HFFc6 (cell line): ENCODE measurements around the gene TOMM5. TPM values are rescaled to one million over a fixed set of nuclear protein-coding genes. Genes with fewer than 3 reads are reported as not detected.

Source experiments
- DNase-seq: peaks from one replicate; pipeline ENCODE4 v3.0.0-alpha.2; 2018
- H3K27ac Mint-ChIP-seq: 2 replicates; pipeline ENCODE4 v1.8.0; 2020; ENCODE audit warnings: mild to moderate bottlenecking, mixed read lengths
- H3K27me3 Mint-ChIP-seq: 2 replicates; pipeline ENCODE4 v1.8.0; 2021; ENCODE audit warnings: mild to moderate bottlenecking, moderate library complexity, mixed read lengths; ENCODE audit not compliant: insufficient read depth
- H3K36me3 Mint-ChIP-seq: 2 replicates; pipeline ENCODE4 v1.8.0; 2021; ENCODE audit warnings: low read depth, mixed read lengths
- H3K4me1 Mint-ChIP-seq: 2 replicates; pipeline ENCODE4 v1.8.0; 2020; ENCODE audit warnings: low read depth, mixed read lengths
- H3K4me3 Mint-ChIP-seq: 2 replicates; pipeline ENCODE4 v1.8.0; 2020; ENCODE audit warnings: mild to moderate bottlenecking, moderate library complexity, mixed read lengths
- H3K9me3 Mint-ChIP-seq: 2 replicates; pipeline ENCODE4 v1.8.0; 2020; ENCODE audit warnings: mild to moderate bottlenecking, mixed read lengths
- total RNA-seq, 6 experiments: library from RNA; stranded (reverse); fragmentation: NEBNext Ultra II Directional; extraction: Animal tissue kit (Norgen Biotek cat#: 25700); gene quantifications; 2 replicates in 1 of 6; 3 replicates in 5 of 6; pipeline ENCODE4 v1.2.3, GENCODE V29; 2021
- TF ChIP-seq, protein P1 (sequence below): fragments of 200-600 bp; sonication (generic); IDR thresholded peaks from 2 replicates; pipeline ENCODE4 v1.5.0; 2021; ENCODE audit warnings: antibody characterized with exemption, mild to moderate bottlenecking

TOMM5 gene
- total RNA-seq, 6 experiments from 2014 or later, result 140 to 166 (median 148) TPM

GRCh38 chr9:37625036-37625757 is 32.8 kb upstream of the TOMM5 start:
- H3K9me3 Mint-ChIP-seq, result no peaks in the 10 kb centered on the region
- H3K36me3 Mint-ChIP-seq, result no peaks in the 10 kb centered on the region
- H3K4me1 Mint-ChIP-seq, result peaks cover 32% of the 10 kb centered on the region
- H3K27me3 Mint-ChIP-seq, result peaks cover 3% of the 10 kb centered on the region
- TF ChIP-seq, protein P1, sequence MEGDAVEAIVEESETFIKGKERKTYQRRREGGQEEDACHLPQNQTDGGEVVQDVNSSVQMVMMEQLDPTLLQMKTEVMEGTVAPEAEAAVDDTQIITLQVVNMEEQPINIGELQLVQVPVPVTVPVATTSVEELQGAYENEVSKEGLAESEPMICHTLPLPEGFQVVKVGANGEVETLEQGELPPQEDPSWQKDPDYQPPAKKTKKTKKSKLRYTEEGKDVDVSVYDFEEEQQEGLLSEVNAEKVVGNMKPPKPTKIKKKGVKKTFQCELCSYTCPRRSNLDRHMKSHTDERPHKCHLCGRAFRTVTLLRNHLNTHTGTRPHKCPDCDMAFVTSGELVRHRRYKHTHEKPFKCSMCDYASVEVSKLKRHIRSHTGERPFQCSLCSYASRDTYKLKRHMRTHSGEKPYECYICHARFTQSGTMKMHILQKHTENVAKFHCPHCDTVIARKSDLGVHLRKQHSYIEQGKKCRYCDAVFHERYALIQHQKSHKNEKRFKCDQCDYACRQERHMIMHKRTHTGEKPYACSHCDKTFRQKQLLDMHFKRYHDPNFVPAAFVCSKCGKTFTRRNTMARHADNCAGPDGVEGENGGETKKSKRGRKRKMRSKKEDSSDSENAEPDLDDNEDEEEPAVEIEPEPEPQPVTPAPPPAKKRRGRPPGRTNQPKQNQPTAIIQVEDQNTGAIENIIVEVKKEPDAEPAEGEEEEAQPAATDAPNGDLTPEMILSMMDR, result no peak
- no peak overlapping the region for H3K27ac Mint-ChIP-seq
- H3K4me3 Mint-ChIP-seq, result no peak overlapping the region
- DNase-seq, result no peak

DNA sequence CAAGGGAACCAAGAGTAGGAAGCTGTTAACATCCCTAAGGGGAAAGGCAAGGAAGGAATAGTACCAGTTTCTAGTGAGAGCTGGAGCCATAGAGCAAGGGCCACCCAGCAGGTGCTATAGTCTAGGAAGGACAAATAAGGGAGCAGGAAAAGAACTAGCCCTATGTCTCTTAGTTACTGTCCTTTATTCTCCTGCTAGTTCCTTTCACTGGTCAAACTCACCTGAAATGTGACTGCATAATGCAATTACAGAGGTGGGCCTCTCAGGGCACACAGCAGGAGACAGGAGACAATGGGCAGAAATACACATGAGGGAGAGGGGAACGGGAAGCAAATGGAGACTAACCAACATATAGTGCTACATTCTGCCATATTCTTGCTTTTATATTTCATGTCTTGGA is 31.7 kb upstream of the TOMM5 start:
- Mint-ChIP-seq H3K27ac (no peak overlapping the region), H3K4me3 (no peak overlapping the region), H3K9me3 (no peaks in the 10 kb centered on the region), H3K36me3 (no peaks in the 10 kb centered on the region), H3K4me1 (peaks cover 43% of the 10 kb centered on the region), H3K27me3 (peaks cover 3% of the 10 kb centered on the region)
- TF ChIP-seq, protein P1, result no peak
- DNase-seq, result no peak

GRCh38 chr9:37623267-37623666 is 30.9 kb upstream of the TOMM5 start:
- H3K27me3 Mint-ChIP-seq, result peaks cover 3% of the 10 kb centered on the region
- no peak overlapping the region for H3K4me3 Mint-ChIP-seq
- DNase-seq, result no peak
- H3K36me3 Mint-ChIP-seq, result no peaks in the 10 kb centered on the region
- peaks cover 51% of the 10 kb centered on the region for H3K4me1 Mint-ChIP-seq
- TF ChIP-seq, protein P1, result peak; percentile 15; the same call in 1 of the 2 replicates
- H3K9me3 Mint-ChIP-seq, result no peaks in the 10 kb centered on the region
- no peak overlapping the region for H3K27ac Mint-ChIP-seq

GRCh38 chr9:37622462-37622861 is 30.1 kb upstream of the TOMM5 start:
- Mint-ChIP-seq H3K4me3 (no peak overlapping the region; the same call in 1 of the 2 replicates), H3K36me3 (no peaks in the 10 kb centered on the region), H3K9me3 (no peaks in the 10 kb centered on the region), H3K27me3 (peaks cover 3% of the 10 kb centered on the region; the same call in 1 of the 2 replicates), H3K27ac (peak overlapping the region; percentile 13; the same call in 1 of the 2 replicates), H3K4me1 (peaks cover 59% of the 10 kb centered on the region)
- DNase-seq, result peak; percentile 13
- TF ChIP-seq, protein P1, result no peak

DNA sequence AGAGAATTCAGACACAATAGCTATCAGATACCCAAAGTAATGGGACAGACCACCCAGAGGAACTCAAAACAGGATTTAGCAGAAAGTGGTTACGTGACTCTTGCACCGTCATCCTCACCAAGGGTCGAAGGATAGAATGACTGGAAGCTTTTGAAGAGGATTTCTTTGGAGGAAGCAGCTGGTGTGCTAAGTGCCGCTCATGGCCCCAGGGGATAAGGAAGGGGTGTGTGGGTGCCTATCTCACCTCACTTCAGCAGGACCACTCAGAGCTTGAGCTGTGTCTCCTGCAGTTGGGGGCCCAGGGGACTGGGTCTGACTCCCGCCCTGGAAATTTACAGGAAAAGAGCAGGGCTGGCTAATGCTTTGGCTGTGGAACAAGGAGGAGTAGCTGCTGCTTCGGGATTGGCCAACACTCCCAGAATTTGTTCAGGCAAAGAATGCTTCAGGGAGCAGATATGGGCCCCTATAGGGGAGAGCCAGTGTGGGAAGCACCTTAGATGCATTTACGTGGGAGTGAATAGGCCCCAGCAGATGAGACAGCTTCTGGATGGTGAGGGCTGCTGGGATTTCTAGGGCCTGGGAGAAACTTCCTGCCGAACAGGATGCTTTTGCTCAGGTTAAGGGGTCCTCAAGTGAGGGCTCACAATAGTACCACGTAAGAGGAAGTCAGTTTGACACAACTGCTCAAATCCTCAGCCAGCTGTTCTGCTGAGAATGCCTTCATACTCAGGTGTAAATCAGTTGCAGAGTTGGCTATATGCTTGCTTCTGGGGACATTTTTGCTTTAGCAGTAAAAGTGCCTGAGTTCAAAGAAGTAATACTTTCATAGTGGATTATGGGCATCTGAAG is 29.1 kb upstream of the TOMM5 start:
- H3K27me3 Mint-ChIP-seq, result peaks cover 3% of the 10 kb centered on the region; the same call in 1 of the 2 replicates
- H3K4me3 Mint-ChIP-seq, result no peak overlapping the region
- H3K36me3 Mint-ChIP-seq, result no peaks in the 10 kb centered on the region
- DNase-seq, result no peak
- no peaks in the 10 kb centered on the region for H3K9me3 Mint-ChIP-seq
- no peak overlapping the region for H3K27ac Mint-ChIP-seq
- TF ChIP-seq, protein P1, result no peak
- peaks cover 69% of the 10 kb centered on the region for H3K4me1 Mint-ChIP-seq
